HEK293T (cell line): ENCODE measurements around the gene TECTA.
"Not testable (repeated sequence)": the region's sequence is repeated elsewhere in the genome, so short reads cannot be mapped to it uniquely, and the experiment has no call there.

Source experiments
- CTCF ChIA-PET: fragments of 350-600 bp; formaldehyde crosslinking; extraction: SDS; loops from one replicate; lab custom pipeline; 2021; ENCODE audit warnings: antibody characterized with exemption, inconsistent platforms; lab: Yijun Ruan, JAX
- POLR2A ChIA-PET: fragments of 350-600 bp; formaldehyde crosslinking; extraction: SDS; loops from one replicate; lab custom pipeline; 2020; ENCODE audit warnings: antibody characterized with exemption, inconsistent platforms; lab: Yijun Ruan, JAX
- DNase-seq: peaks from one replicate; pipeline ENCODE4 v3.0.0; 2012; ENCODE audit warnings: mixed read lengths; ENCODE audit errors: extremely low spot score
- ARNT ChIP-seq: fragments of 450-650 bp; IDR thresholded peaks from 2 replicates; pipeline ENCODE4 v1.6.1; 2017; ENCODE audit warnings: mild to moderate bottlenecking
- BHLHE40 ChIP-seq: fragments of 450-650 bp; IDR thresholded peaks from 2 replicates; pipeline ENCODE4 v1.6.1; 2016; ENCODE audit warnings: mild to moderate bottlenecking, moderate library complexity, borderline replicate concordance
- CTBP1 ChIP-seq: fragments of 450-650 bp; IDR thresholded peaks from 2 replicates; pipeline ENCODE4 v1.6.1; 2016; ENCODE audit warnings: borderline replicate concordance
- ELF4 ChIP-seq: fragments of 450-650 bp; IDR thresholded peaks from 2 replicates; pipeline ENCODE4 v1.6.1; 2017; ENCODE audit warnings: antibody characterized with exemption
- FOXA1 ChIP-seq: fragments of 450-650 bp; IDR thresholded peaks from 2 replicates; pipeline ENCODE4 v1.6.1; 2016; ENCODE audit warnings: mild to moderate bottlenecking
- FOXK2 ChIP-seq: fragments of 450-650 bp; IDR thresholded peaks from 2 replicates; pipeline ENCODE4 v1.6.1; 2016; ENCODE audit warnings: mild to moderate bottlenecking
- FOXM1 ChIP-seq: fragments of 450-650 bp; IDR thresholded peaks from 2 replicates; pipeline ENCODE4 v1.6.1; 2017; ENCODE audit warnings: mild to moderate bottlenecking, borderline replicate concordance
- HDGF ChIP-seq: fragments of 450-650 bp; IDR thresholded peaks from 2 replicates; pipeline ENCODE4 v1.6.1; 2017; ENCODE audit warnings: antibody characterized with exemption, borderline replicate concordance
- L3MBTL2 ChIP-seq: fragments of 450-650 bp; conservative IDR thresholded peaks from 2 replicates; pipeline ENCODE4 v1.6.1; 2016; ENCODE audit warnings: mild to moderate bottlenecking
- LEF1 ChIP-seq: fragments of 450-650 bp; IDR thresholded peaks from 2 replicates; pipeline ENCODE4 v1.6.1; 2017; ENCODE audit warnings: mild to moderate bottlenecking, borderline replicate concordance
- NFRKB ChIP-seq: fragments of 450-650 bp; IDR thresholded peaks from 2 replicates; pipeline ENCODE4 v1.6.1; 2016; ENCODE audit warnings: mild to moderate bottlenecking, moderate library complexity
- SP1 ChIP-seq: fragments of 450-650 bp; IDR thresholded peaks from 2 replicates; pipeline ENCODE4 v1.6.1; 2017
- SUZ12 ChIP-seq: fragments of 450-650 bp; IDR thresholded peaks from 2 replicates; pipeline ENCODE4 v1.6.1; 2016; ENCODE audit warnings: mild to moderate bottlenecking
- TARDBP ChIP-seq: fragments of 450-650 bp; IDR thresholded peaks from 2 replicates; pipeline ENCODE4 v1.6.1; 2016
- ZNF384 ChIP-seq: fragments of 450-650 bp; IDR thresholded peaks from 2 replicates; pipeline ENCODE4 v1.6.1; 2016
- TF ChIP-seq, protein P1 (sequence below): fragments of 450-650 bp; IDR thresholded peaks from 2 replicates; pipeline ENCODE4 v1.6.1; 2016

The TECTA gene

DNA sequence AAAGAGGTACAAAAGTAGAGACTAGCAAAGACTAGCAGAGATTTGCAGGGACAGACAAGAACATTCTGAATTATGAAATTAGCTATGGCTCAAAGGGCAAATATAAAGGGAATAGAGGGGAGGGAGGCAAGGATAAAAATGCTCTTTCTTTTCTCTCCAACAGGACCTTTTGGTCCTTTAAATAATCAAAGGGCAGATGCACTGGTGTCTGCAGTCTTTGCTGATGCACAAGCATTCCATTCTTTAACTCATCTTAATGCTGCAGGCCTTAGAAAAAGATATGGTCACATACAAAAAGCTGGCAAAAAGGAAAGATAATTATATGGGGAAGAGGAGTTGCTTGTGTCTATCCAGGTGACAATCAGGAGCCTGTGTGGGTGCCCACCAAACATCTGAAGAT, 137.9 kb downstream of the TECTA start:
- TF ChIP-seq CTBP1 (no peak), NFRKB (no peak), BHLHE40 (no peak), FOXK2 (no peak), FOXA1 (no peak), FOXM1 (no peak), LEF1 (no peak), TARDBP (no peak), SUZ12 (no peak), SP1 (no peak), L3MBTL2 (no peak), HDGF (no peak), ELF4 (no peak), ARNT (no peak), ZNF384 (no peak)
- ChIA-PET CTCF (no interaction called here), POLR2A (interaction anchor here (1.6 to 2.3 kb wide), 2 partner anchors 53 to 55 kb away, joined by 3 to 8 read pairs; partner anchors contain the start of gene SC5D)
- DNase-seq: no peak

DNA sequence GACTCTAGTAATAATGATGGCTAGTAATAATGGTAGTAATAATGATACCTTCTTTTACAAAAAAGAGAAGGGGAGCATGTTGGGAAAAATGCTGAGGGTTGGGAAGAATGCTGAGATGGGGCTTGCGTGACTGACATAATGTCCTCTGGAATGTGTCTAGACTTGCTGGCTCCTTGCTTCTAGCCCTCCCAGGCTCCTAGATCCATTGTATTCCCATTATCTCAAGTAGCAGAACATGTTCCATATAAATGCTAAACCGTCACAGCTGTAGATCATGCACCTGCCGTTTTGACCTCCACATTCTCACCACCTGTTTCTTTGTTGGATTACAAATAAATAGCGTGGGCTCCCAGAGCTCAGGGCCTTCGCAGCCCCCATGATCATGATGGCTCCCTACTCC, 139.0 kb downstream of the TECTA start:
- POLR2A ChIA-PET: interaction anchor here (1.6 to 2.3 kb wide), 2 partner anchors 52 to 54 kb away, joined by 3 to 8 read pairs; partner anchors contain the start of gene SC5D
- CTCF ChIA-PET: interaction anchor here (1.0 kb wide), 1 partner anchor 10 kb away, joined by 3 read pairs; no protein-coding TSS in a partner anchor
- DNase-seq: not testable (repeated sequence)
- TF ChIP-seq, protein P1, sequence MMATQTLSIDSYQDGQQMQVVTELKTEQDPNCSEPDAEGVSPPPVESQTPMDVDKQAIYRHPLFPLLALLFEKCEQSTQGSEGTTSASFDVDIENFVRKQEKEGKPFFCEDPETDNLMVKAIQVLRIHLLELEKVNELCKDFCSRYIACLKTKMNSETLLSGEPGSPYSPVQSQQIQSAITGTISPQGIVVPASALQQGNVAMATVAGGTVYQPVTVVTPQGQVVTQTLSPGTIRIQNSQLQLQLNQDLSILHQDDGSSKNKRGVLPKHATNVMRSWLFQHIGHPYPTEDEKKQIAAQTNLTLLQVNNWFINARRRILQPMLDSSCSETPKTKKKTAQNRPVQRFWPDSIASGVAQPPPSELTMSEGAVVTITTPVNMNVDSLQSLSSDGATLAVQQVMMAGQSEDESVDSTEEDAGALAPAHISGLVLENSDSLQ: peak; percentile 23; the same call in 1 of the 2 replicates
- peak; percentile 95 for TF ChIP-seq ARNT
- TF ChIP-seq CTBP1: peak; percentile 30; the same call in 1 of the 2 replicates

GRCh38 chr11:121240650-121241303, 139.7 kb downstream of the TECTA start:
- DNase-seq: no peak
- ChIA-PET POLR2A (interaction anchor here (0.9 to 2.3 kb wide), 3 partner anchors 10 to 51 kb away, joined by 3 to 8 read pairs (median 5); partner anchors contain the start of gene SC5D), CTCF (interaction anchor here (0.5 to 1.0 kb wide), 2 partner anchors 9 to 209 kb away, joined by 3 read pairs; no protein-coding TSS in a partner anchor)

More at GRCh38 chr11:121240650-121241303, 139.7 kb downstream of the TECTA start:
- TF ChIP-seq, protein P1: no peak
- TF ChIP-seq BHLHE40 (no peak), ZNF384 (no peak), FOXA1 (no peak), HDGF (no peak), ARNT (no peak), FOXK2 (no peak), CTBP1 (no peak), NFRKB (no peak), FOXM1 (no peak)
